Dermis blood vessel endothelial cell (primary cell): ENCODE results near the gene CLCNKA. TPM values are rescaled to one million over a fixed set of nuclear protein-coding genes. Genes with fewer than 3 reads are reported as not detected.

ENCODE experiments used
- DNase-seq: peaks from one replicate; pipeline ENCODE4 v3.0.0; 2010
- total RNA-seq: library from RNA; depleted of rRNA; stranded (reverse); fragments of >200 nt; gene quantifications from 2 replicates; pipeline ENCODE4 v1.2.3, GENCODE V29; 2014

CLCNKA gene
- total RNA-seq, 1 donor from 2014 or later, result not detected

DNA sequence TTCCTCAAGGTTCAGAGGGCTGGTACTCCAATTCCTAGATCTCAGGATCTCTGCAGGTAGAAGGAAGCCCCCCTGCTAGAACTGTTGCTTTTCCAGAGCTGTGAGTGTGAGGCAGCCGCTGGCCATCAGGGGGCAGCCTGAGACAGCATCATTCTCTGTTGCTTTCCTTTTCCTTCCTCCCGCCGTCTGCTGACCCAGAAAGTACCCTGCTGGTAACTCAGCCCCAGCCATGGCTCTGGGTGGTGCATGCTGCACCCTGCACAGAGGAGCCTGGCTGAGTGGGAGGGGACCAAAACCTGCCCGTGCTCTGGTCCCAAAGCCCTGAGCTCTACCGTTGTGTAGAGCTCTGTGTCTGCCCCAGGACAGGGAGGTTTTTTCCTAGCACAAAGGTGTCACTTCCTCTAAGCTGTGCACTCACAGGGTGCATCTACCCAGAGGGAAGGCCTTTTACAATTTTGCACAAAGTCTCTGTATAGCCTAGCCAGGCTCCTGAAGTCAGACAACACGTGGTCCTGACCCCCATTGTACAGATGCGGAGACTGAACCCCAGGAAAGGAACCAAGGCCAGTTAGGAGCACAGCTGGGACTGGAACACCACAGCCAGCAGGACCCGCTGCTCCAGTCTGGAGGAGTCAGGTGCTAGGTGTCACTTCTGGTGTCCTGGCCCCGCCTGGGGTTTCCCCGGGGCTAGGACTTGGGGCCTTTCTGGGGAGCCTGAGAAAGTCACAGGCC is 57.3 kb downstream of the CLCNKA start:
- DNase-seq, result peak; percentile 80

DNA sequence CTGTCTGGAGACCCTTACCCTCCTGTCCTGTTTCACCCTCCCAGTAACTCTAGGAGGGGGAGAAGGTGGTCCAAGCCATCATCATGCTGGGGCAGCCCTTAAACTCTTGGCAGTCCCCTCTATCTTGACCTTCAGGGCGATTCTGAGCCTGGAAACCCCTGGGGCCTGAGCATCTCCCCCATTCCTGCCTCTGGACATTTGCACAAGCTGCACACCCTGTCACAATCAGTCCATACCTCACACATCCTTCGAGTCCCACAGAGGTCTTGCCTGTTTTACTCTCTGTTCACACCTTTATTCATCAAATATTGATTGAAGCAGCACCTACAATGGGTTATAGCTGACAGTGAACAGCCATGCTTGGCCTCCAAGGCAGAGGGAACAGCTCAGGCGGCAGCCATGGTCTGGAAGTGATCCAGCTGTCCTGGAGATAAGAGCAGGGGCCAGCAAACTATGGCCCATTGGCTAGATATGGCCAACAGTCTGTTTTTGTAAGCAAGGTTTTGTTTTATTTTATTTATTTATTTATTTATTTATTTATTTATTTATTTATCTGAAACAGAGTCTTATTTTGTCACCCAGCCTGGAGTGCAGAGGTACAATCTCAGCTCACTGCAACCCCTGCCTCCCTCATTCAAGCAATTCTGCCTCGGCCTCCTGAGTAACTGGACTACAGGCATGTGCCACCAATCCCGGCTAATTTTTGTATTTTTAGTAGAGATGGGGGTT is 58.8 kb downstream of the CLCNKA start:
- no peak for DNase-seq

DNA sequence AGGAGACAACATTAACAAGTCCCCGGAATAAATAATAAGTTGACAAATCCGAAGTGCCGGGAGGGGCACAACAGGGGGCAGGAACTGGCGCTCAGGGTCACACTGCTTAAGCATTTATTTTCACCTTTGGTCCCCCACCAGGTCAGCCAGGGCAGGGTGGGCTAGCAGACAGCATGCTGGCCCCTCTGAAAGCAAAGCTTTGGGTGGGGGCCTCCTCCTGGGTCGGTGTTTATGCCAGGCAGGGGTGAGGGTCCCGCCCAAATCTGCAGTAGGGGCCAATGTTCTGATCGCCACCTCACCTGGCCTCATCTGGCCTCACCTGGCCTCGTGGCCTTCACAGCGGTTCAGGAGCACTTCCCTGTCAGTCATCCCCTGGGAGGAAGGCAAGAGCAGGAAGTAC is 59.8 kb downstream of the CLCNKA start:
- DNase-seq, result no peak

DNA sequence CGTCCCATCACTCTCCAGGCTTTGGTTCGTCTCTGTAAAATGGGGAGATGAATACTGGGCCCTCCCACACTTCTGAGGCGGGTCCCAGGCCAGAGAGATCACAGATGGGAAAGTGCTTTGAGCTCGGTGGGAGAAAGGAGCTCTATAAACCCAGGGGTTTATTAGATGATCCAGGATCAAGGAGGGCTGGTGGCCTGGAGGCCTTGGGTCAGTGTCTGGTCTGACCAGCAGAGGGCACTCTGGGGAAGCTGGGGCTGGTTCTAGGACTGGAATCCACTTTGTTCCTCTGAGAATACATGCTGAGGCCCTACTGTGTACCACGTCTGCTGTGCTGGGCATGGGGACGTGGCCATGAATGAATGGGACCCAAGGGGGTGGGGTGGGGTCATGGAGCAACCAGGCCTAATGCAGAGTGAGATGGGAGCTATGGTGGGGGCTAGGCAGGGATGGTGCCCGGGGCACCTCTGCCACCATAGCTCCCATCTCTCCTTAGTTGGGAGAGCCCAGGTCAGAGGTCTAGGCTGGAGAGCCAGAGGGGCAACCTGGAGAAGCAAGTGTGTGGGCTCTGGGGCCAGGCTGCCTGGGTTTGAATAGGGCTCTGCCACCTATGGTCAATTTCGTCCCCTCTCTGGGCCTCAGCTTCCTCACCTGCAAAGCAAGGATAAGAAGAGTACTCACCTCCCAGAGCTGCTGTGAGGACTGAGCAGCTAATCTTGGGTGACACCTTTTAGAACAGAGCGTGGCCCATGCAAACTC is 60.6 kb downstream of the CLCNKA start:
- DNase-seq, result peak; percentile 85

DNA sequence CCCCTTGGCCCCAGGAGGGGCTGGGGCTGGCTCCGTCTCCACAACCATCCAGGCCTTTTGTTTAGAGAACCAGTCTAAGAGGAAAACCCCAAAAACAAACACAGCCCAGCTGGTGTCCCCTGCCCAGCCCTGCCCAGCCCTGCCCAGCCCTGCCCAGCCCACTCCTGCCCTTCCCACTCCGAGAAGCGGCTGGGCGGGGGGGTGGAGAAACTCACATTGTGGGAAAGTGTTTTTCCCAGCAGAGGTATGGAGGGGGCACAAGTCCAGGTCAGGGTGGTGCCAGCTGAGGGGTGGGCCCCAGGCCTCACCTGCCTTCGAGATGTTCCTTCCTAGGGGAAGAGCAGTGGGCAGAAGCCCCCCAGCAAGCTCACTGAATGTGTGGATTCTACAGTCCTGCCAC is 61.6 kb downstream of the CLCNKA start:
- DNase-seq, result no peak

Other genes starting within 250 kb of the CLCNKA start
- 2.1 and 3.4 TPM in 2 replicates for gene UQCRHL, start 214.4 kb upstream of the CLCNKA start, total RNA-seq
- 22.0 and 28.1 TPM in 2 replicates for gene SPEN, start 174.3 kb upstream of the CLCNKA start, total RNA-seq
- gene ZBTB17, start 45.9 kb upstream of the CLCNKA start, total RNA-seq, result 45.6 and 49.7 TPM in 2 replicates
- gene SRARP, start 17.8 kb upstream of the CLCNKA start, total RNA-seq, result 0.28 and 0.51 TPM in 2 replicates
- not detected in 2 replicates for gene HSPB7, start 4.0 kb upstream of the CLCNKA start, total RNA-seq
- gene CLCNKB, start 21.7 kb downstream of the CLCNKA start, total RNA-seq, result 0.34 TPM in 1 of 2 replicates, not detected in the other
- not detected in 2 replicates for gene FAM131C, start 51.6 kb downstream of the CLCNKA start, total RNA-seq
- 121 and 192 TPM in 2 replicates for gene EPHA2, start 134.0 kb downstream of the CLCNKA start, total RNA-seq
- 2.7 and 3.3 TPM in 2 replicates for gene ARHGEF19, start 190.6 kb downstream of the CLCNKA start, total RNA-seq
- 9.5 and 10.3 TPM in 2 replicates for gene CPLANE2, start 215.1 kb downstream of the CLCNKA start, total RNA-seq